ENCODE measurements around the gene SOX15.

- TF ChIP-seq CTCF (conservative IDR thresholded peaks at IDR 0.05; ENCODE audit: low read length) (no peak), EZH2phosphoT487 (IDR thresholded peaks at IDR 0.05; ENCODE audit: borderline replicate concordance, low read depth, low read length) (no peak)
These were observed 9.0 kb downstream of the SOX15 start for GRCh38 chr17:7580604-7581575.
